HEK293 (cell line): ENCODE results near the gene RAE1.
A peak's percentile ranks its signal among the peaks of the same experiment; 100 is the strongest.

Experiments
- CTCF ChIA-PET: fragments of 350-600 bp; formaldehyde crosslinking; extraction: SDS; loops from one replicate; lab custom pipeline; 2021; ENCODE audit warnings: antibody characterized with exemption; lab: Yijun Ruan, JAX
- POLR2A ChIA-PET: fragments of 300-600 bp; formaldehyde crosslinking; extraction: SDS; loops from one replicate; lab custom pipeline; 2020; ENCODE audit warnings: antibody characterized with exemption, inconsistent platforms; lab: Yijun Ruan, JAX
- H3K27ac ChIP-seq: fragments of 200-500 bp; sonication (Bioruptor generic); 2 replicates; pipeline ENCODE4 v1.5.1; 2014; ENCODE audit warnings: low read depth, low read length, control low read depth, inconsistent platforms; ENCODE audit errors: extremely low read depth
- H3K36me3 ChIP-seq, 2 experiments: fragments of 200-500 bp in 1 of 2; sonication (Bioruptor generic) in 1 of 2; 1 replicate in 1 of 2; 2 replicates in 1 of 2; pipeline ENCODE4 v1.5.1; 2014 to 2017; ENCODE audit warnings: inconsistent platforms in 2 of 2, low read length in 2 of 2; ENCODE audit not compliant: control insufficient read depth in 2 of 2, insufficient read depth in 1 of 2
- H3K4me1 ChIP-seq: fragments of 200-500 bp; sonication (Bioruptor generic); 2 replicates; pipeline ENCODE4 v1.5.1; 2014; ENCODE audit warnings: mild to moderate bottlenecking, low read length, inconsistent platforms; ENCODE audit not compliant: control insufficient read depth, insufficient read depth
- H3K4me3 ChIP-seq: 2 replicates; pipeline ENCODE4 v1.5.1; 2011; ENCODE audit warnings: low read depth, mild to moderate bottlenecking, control low read depth, low read length, moderate library complexity
- H3K9me3 ChIP-seq: fragments of 200-500 bp; sonication (Bioruptor generic); 2 replicates; pipeline ENCODE4 v1.5.1; 2014; ENCODE audit warnings: low read depth, low read length, inconsistent platforms; ENCODE audit not compliant: control insufficient read depth, insufficient read depth
- EGR2 ChIP-seq: fragments of 450-650 bp; formaldehyde crosslinking; IDR thresholded peaks from 2 replicates; pipeline ENCODE4 v1.5.1; 2016; ENCODE audit warnings: low read depth, missing biosample characterization, missing genetic modification characterization
- HOXD13 ChIP-seq: sonication (generic); formaldehyde crosslinking; IDR thresholded peaks from 2 replicates; pipeline ENCODE4 v1.8.0; 2022; ENCODE audit warnings: missing genetic modification reagents, borderline replicate concordance
- KLF1 ChIP-seq: fragments of 450-650 bp; formaldehyde crosslinking; IDR thresholded peaks from 2 replicates; pipeline ENCODE4 v1.5.1; 2016; ENCODE audit warnings: missing biosample characterization, missing genetic modification characterization
- OSR2 ChIP-seq: fragments of 450-650 bp; formaldehyde crosslinking; IDR thresholded peaks from 2 replicates; pipeline ENCODE4 v1.5.1; 2016; ENCODE audit warnings: missing biosample characterization, missing genetic modification characterization
- ZBTB11 ChIP-seq: fragments of 450-650 bp; formaldehyde crosslinking; conservative IDR thresholded peaks from 2 replicates; pipeline ENCODE4 v1.5.1; 2016; ENCODE audit warnings: low read depth, missing biosample characterization, missing genetic modification characterization
- ZBTB17 ChIP-seq: fragments of 450-650 bp; formaldehyde crosslinking; IDR thresholded peaks from 2 replicates; pipeline ENCODE4 v1.5.1; 2016; ENCODE audit warnings: missing biosample characterization, missing genetic modification characterization
- ZFHX2 ChIP-seq: fragments of 450-650 bp; formaldehyde crosslinking; conservative IDR thresholded peaks from 2 replicates; pipeline ENCODE4 v1.5.1; 2016; ENCODE audit warnings: missing biosample characterization, missing genetic modification characterization
- ZNF114 ChIP-seq: fragments of 450-650 bp; formaldehyde crosslinking; IDR thresholded peaks from 2 replicates; pipeline ENCODE4 v1.5.0; 2017; ENCODE audit warnings: missing biosample characterization, missing genetic modification characterization
- ZNF133 ChIP-seq: fragments of 450-650 bp; formaldehyde crosslinking; IDR thresholded peaks from 2 replicates; pipeline ENCODE4 v1.5.1; 2016; ENCODE audit warnings: missing biosample characterization, missing genetic modification characterization
- ZNF362 ChIP-seq: fragments of 450-650 bp; formaldehyde crosslinking; IDR thresholded peaks from 2 replicates; pipeline ENCODE4 v1.5.1; 2016; ENCODE audit warnings: missing biosample characterization, missing genetic modification characterization
- ZNF37A ChIP-seq: fragments of 450-650 bp; IDR thresholded peaks from 2 replicates; pipeline ENCODE4 v1.5.1; 2018; ENCODE audit warnings: missing biosample characterization, missing genetic modification characterization
- ZNF518A ChIP-seq: fragments of 450-650 bp; formaldehyde crosslinking; conservative IDR thresholded peaks from 2 replicates; pipeline ENCODE4 v1.5.1; 2016; ENCODE audit warnings: low read depth, missing biosample characterization, missing genetic modification characterization
- ZNF530 ChIP-seq: fragments of 450-650 bp; formaldehyde crosslinking; IDR thresholded peaks from 2 replicates; pipeline ENCODE4 v1.5.1; 2016; ENCODE audit warnings: low read depth, missing biosample characterization, missing genetic modification characterization
- ZNF571 ChIP-seq: fragments of 450-650 bp; formaldehyde crosslinking; IDR thresholded peaks from 2 replicates; pipeline ENCODE4 v1.5.0; 2017; ENCODE audit warnings: missing biosample characterization, missing genetic modification characterization
- ZNF621 ChIP-seq: fragments of 450-650 bp; formaldehyde crosslinking; IDR thresholded peaks from 2 replicates; pipeline ENCODE4 v1.5.1; 2017; ENCODE audit warnings: missing biosample characterization, missing genetic modification characterization
- TF ChIP-seq, protein P1 (sequence below): fragments of 450-650 bp; formaldehyde crosslinking; IDR thresholded peaks from 2 replicates; pipeline ENCODE4 v1.5.1; 2016; ENCODE audit warnings: missing biosample characterization, missing genetic modification characterization
- TF ChIP-seq, protein P2 (sequence below): fragments of 450-650 bp; formaldehyde crosslinking; IDR thresholded peaks from 2 replicates; pipeline ENCODE4 v1.5.1; 2017; ENCODE audit warnings: missing biosample characterization, missing genetic modification characterization

The RAE1 gene

GRCh38 chr20:57401565-57401918 is 50.5 kb downstream of the RAE1 start:
- TF ChIP-seq ZNF37A (tag by site-specific recombination) (no peak), OSR2 (tag by site-specific recombination) (no peak), ZBTB17 (tag by site-specific recombination) (no peak), ZNF621 (tag by site-specific recombination) (no peak), ZNF362 (tag by site-specific recombination) (no peak), KLF1 (tag by site-specific recombination) (no peak), HOXD13 (CRISPR knock-in tag) (no peak)
- H3K4me3 ChIP-seq, result no peak overlapping the region
- CTCF ChIA-PET, result interaction anchor here (0.7 kb wide), 1 partner anchor 12 kb away, joined by 4 read pairs; no protein-coding TSS in a partner anchor
- H3K27ac ChIP-seq, result no peak overlapping the region
- H3K9me3 ChIP-seq, result no peaks in the 10 kb centered on the region
- no peaks in the 10 kb centered on the region for H3K4me1 ChIP-seq
- peaks cover 0 to 98% of the 10 kb centered on the region in 2 experiments; a peak in 2 of 3 replicates for H3K36me3 ChIP-seq
- POLR2A ChIA-PET, result interaction anchor here (2.0 kb wide), 1 partner anchor 10 kb away, joined by 4 read pairs; the partner anchor contains the start of gene RBM38

GRCh38 chr20:57402206-57403125 is 51.4 kb downstream of the RAE1 start:
- no peak overlapping the region for H3K27ac ChIP-seq
- H3K36me3 ChIP-seq, result peaks cover 0 to 96% of the 10 kb centered on the region in 2 experiments; a peak in 2 of 3 replicates
- no peaks in the 10 kb centered on the region for H3K4me1 ChIP-seq
- H3K9me3 ChIP-seq, result no peaks in the 10 kb centered on the region
- POLR2A ChIA-PET, result interaction anchor here (2.0 kb wide), 1 partner anchor 11 kb away, joined by 4 read pairs; the partner anchor contains the start of gene RBM38
- CTCF ChIA-PET, result interaction anchor here (0.7 kb wide), 1 partner anchor 315 kb away, joined by 3 read pairs; no protein-coding TSS in a partner anchor
- TF ChIP-seq EGR2 (0 out of 2 replicates have a peak, but pooled peaks have one; percentile 30), ZNF530 (tag by site-specific recombination) (no peak), ZFHX2 (peak; percentile 27; the same call in 1 of the 2 replicates)
- TF ChIP-seq, all 188 proteins: peak for 2
- H3K4me3 ChIP-seq, result no peak overlapping the region

DNA sequence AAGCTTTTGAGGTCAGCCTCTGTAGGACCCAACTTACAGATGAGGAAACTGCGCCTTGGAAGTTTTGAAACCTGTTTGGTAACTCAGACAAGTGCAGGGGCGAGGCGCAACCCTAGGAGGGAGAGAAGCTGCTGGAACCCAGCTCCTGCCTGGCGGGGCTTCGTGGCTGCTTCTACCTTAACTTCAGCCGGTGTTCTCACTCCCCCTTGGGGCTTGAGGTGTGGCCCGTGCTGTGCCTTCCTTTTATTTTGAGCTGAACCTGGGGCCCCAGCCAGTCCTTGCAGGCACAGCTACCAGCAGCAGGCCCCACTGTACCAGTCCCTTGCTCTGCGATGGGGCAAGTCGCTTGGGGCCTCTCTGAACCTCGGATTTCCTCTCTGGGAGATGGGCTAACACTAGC is 52.2 kb downstream of the RAE1 start:
- H3K36me3 ChIP-seq, result peaks cover 0 to 96% of the 10 kb centered on the region in 2 experiments; a peak in 2 of 3 replicates
- H3K4me3 ChIP-seq, result no peak overlapping the region
- H3K27ac ChIP-seq, result no peak overlapping the region
- TF ChIP-seq ZNF133 (no peak), ZBTB11 (tag by site-specific recombination) (no peak), ZNF571 (tag by site-specific recombination) (no peak), ZNF518A (tag by site-specific recombination) (no peak), ZNF114 (tag by site-specific recombination) (no peak)
- TF ChIP-seq, protein P1, sequence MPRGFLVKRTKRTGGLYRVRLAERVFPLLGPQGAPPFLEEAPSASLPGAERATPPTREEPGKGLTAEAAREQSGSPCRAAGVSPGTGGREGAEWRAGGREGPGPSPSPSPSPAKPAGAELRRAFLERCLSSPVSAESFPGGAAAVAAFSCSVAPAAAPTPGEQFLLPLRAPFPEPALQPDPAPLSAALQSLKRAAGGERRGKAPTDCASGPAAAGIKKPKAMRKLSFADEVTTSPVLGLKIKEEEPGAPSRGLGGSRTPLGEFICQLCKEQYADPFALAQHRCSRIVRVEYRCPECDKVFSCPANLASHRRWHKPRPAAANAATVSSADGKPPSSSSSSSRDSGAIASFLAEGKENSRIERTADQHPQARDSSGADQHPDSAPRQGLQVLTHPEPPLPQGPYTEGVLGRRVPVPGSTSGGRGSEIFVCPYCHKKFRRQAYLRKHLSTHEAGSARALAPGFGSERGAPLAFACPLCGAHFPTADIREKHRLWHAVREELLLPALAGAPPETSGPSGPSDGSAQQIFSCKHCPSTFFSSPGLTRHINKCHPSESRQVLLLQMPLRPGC, result no peak
- TF ChIP-seq, protein P2, sequence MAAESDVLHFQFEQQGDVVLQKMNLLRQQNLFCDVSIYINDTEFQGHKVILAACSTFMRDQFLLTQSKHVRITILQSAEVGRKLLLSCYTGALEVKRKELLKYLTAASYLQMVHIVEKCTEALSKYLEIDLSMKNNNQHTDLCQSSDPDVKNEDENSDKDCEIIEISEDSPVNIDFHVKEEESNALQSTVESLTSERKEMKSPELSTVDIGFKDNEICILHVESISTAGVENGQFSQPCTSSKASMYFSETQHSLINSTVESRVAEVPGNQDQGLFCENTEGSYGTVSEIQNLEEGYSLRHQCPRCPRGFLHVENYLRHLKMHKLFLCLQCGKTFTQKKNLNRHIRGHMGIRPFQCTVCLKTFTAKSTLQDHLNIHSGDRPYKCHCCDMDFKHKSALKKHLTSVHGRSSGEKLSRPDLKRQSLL (tag by site-specific recombination), result no peak
- POLR2A ChIA-PET, result no interaction called here
- H3K4me1 ChIP-seq, result no peaks in the 10 kb centered on the region; the same call in 1 of the 2 replicates
- CTCF ChIA-PET, result no interaction called here
- no peaks in the 10 kb centered on the region for H3K9me3 ChIP-seq
